CD8-positive, alpha-beta memory T cell (primary cell): ENCODE results near the gene NHS. TPM values are rescaled to one million over a fixed set of nuclear protein-coding genes. Genes with fewer than 3 reads are reported as not detected.

Experiments
- CTCF ChIA-PET: fragments of 350-600 bp; sonication (Branson Sonifier 250); formaldehyde crosslinking; loops from one replicate; lab custom pipeline; 2021; ENCODE audit warnings: antibody characterized with exemption; lab: Charles Lee
- POLR2A ChIA-PET: fragments of 350-600 bp; sonication (Branson Sonifier 250); formaldehyde crosslinking; loops from one replicate; lab custom pipeline; 2021; ENCODE audit warnings: antibody characterized with exemption; lab: Charles Lee
- DNase-seq, 5 donors: peaks; one replicate each; pipeline versions ENCODE4 v3.0.0 to v3.0.0-alpha.2; 2020 to 2022; ENCODE audit warnings: mixed read lengths in 1 of 5
- H3K27ac ChIP-seq: one replicate; pipeline ENCODE4 v1.7.0; 2013; ENCODE audit warnings: low read depth, mild to moderate bottlenecking, low read length, moderate library complexity
- H3K27me3 ChIP-seq: 2 replicates; pipeline ENCODE4 v1.7.0; 2013; ENCODE audit warnings: low read length, mild to moderate bottlenecking; ENCODE audit not compliant: insufficient read depth, poor library complexity, severe bottlenecking
- H3K36me3 ChIP-seq: 2 replicates; pipeline ENCODE4 v1.7.0; 2013; ENCODE audit warnings: mild to moderate bottlenecking, low read length, moderate library complexity; ENCODE audit not compliant: insufficient read depth
- H3K4me1 ChIP-seq: 2 replicates; pipeline ENCODE4 v1.7.0; 2013; ENCODE audit warnings: mild to moderate bottlenecking, low read length, moderate library complexity; ENCODE audit not compliant: insufficient read depth
- H3K4me3 ChIP-seq: 2 replicates; pipeline ENCODE4 v1.7.0; 2013; ENCODE audit warnings: mild to moderate bottlenecking, low read length
- H3K9me3 ChIP-seq: 2 replicates; pipeline ENCODE4 v1.7.0; 2013; ENCODE audit warnings: mild to moderate bottlenecking, low read length
- H3K27ac Mint-ChIP-seq, 8 donors: one replicate each; pipeline ENCODE4 v1.8.0; 2020 to 2021; ENCODE audit warnings: mixed read lengths in 8 of 8, mild to moderate bottlenecking in 6 of 8, inconsistent platforms in 3 of 8, moderate library complexity in 3 of 8
- H3K27me3 Mint-ChIP-seq, 2 donors: one replicate each; pipeline ENCODE4 v1.8.0; 2020 to 2021; ENCODE audit warnings: mixed read lengths in 2 of 2, mild to moderate bottlenecking in 1 of 2, moderate library complexity in 1 of 2
- H3K36me3 Mint-ChIP-seq, 3 donors: one replicate each; pipeline ENCODE4 v1.8.0; 2020 to 2021; ENCODE audit warnings: mixed read lengths in 3 of 3, inconsistent platforms in 1 of 3, mild to moderate bottlenecking in 1 of 3
- H3K4me1 Mint-ChIP-seq, 3 donors: one replicate each; pipeline ENCODE4 v1.8.0; 2020 to 2021; ENCODE audit warnings: mixed read lengths in 3 of 3, inconsistent platforms in 1 of 3, mild to moderate bottlenecking in 1 of 3
- H3K4me3 Mint-ChIP-seq, 7 donors: one replicate each; pipeline ENCODE4 v1.8.0; 2020 to 2021; ENCODE audit warnings: mixed read lengths in 7 of 7, mild to moderate bottlenecking in 6 of 7, moderate library complexity in 4 of 7, inconsistent platforms in 2 of 7
- H3K9me3 Mint-ChIP-seq, 5 donors: one replicate each; pipeline ENCODE4 v1.8.0; 2020 to 2022; ENCODE audit warnings: mixed read lengths in 5 of 5, mild to moderate bottlenecking in 3 of 5, moderate library complexity in 2 of 5, inconsistent platforms in 1 of 5
- polyA plus RNA-seq: library from polyadenylated mRNA; unstranded; fragments of 300-500 nt; fragmentation: Illumina TruSeq; gene quantifications from one replicate; pipeline ENCODE4 v1.2.3, GENCODE V29; 2021
- total RNA-seq, 2 experiments: library from RNA; stranded (reverse); gene quantifications; one replicate each; pipeline ENCODE4 v1.2.3, GENCODE V29; 2021

NHS gene
- total and polyA plus RNA-seq, 3 experiments from 2014 or later, result 9.6 to 11.3 TPM; not detected in 1

DNA sequence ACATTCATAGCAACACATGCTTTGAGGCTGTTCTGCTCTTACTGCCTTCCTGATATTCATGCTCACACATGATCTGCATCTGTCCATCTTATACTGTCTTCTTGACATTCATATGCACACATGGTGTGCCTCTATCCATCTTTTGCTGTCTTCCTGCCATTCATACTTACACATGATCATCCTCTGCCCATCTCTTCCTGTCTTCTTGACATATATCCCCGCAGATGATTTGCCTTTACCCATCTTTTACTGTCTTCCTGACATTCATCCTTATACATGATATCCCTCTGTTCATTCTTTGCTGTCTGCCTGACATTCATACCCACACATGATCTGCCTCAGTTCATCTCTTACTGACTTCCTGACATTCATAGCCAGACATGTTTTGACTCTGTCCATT lies 399.1 kb downstream of the NHS start:
- Histone ChIP-seq H3K9me3 (no peaks in the 10 kb centered on the region), H3K27me3 (no peaks in the 10 kb centered on the region), H3K36me3 (no peaks in the 10 kb centered on the region), H3K27ac (no peak overlapping the region), H3K4me1 (peaks cover 42% of the 10 kb centered on the region), H3K4me3 (no peak overlapping the region)
- POLR2A ChIA-PET, result no interaction called here
- CTCF ChIA-PET, result no interaction called here
- Mint-ChIP-seq H3K4me3 (no peak overlapping the region), H3K27me3 (peaks cover 0 to 2% of the 10 kb centered on the region in 2 donors), H3K9me3 (peaks cover 0 to 4% (median 0%) of the 10 kb centered on the region in 5 donors), H3K27ac (no peak overlapping the region), H3K36me3 (no peaks in the 10 kb centered on the region), H3K4me1 (peaks cover 0 to 3% (median 2%) of the 10 kb centered on the region in 3 donors)
- DNase-seq, result no peak

DNA sequence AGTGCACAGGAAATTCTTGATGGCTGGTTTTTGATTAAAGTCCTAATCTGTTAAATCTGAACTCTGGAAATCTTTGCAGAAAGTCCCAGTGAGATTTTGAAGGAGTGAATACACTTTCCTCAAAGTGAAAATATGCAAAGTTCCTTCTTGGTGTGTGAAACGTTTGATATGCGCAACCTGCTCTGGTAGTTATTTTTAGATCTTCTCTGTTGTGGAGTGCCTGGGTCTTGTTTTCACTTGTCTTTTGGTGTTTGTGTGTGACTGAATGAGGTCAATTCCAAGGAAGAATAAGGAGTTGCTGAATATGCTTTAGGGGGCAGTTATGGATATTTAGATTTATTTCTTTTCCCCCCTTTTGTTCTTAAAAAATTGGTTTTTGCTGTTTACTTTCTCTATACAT lies 404.0 kb downstream of the NHS start:
- peaks cover 0 to 2% of the 10 kb centered on the region in 2 donors for H3K27me3 Mint-ChIP-seq
- H3K4me3 Mint-ChIP-seq, result no peak overlapping the region
- ChIA-PET POLR2A (no interaction called here), CTCF (no interaction called here)
- H3K27ac ChIP-seq, result no peak overlapping the region
- H3K36me3 ChIP-seq, result no peaks in the 10 kb centered on the region
- no peak overlapping the region for H3K27ac Mint-ChIP-seq
- no peak for DNase-seq
- H3K27me3 ChIP-seq, result no peaks in the 10 kb centered on the region
- H3K9me3 Mint-ChIP-seq, result peaks cover 0 to 4% (median 4%) of the 10 kb centered on the region in 5 donors
- no peaks in the 10 kb centered on the region for H3K9me3 ChIP-seq
- no peak overlapping the region for H3K4me3 ChIP-seq
- peaks cover 8% of the 10 kb centered on the region for H3K4me1 ChIP-seq
- H3K4me1 Mint-ChIP-seq, result peaks cover 0 to 5% (median 4%) of the 10 kb centered on the region in 3 donors
- H3K36me3 Mint-ChIP-seq, result no peaks in the 10 kb centered on the region

DNA sequence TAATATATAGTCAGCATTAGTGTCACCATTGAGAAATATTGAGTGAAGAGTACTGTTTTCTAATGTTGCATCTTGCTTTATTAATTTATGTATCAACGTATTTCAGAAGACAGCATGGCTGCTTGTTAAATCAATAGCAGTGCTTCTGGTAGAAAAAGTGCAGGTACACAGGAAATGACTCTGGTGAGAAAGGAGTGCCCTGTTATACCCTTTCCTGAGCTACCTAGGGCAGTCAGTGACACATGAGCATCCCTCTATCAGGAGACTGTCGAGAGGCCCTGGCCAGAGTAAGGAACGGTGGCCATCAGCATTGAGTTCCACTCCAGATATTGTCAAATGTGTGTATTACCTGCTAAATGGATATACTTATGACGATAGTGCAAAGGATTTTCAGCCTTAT lies 404.4 kb downstream of the NHS start:
- Mint-ChIP-seq H3K36me3 (no peaks in the 10 kb centered on the region), H3K27ac (no peak overlapping the region), H3K27me3 (peaks cover 0 to 2% of the 10 kb centered on the region in 2 donors), H3K4me1 (peaks cover 0 to 5% (median 4%) of the 10 kb centered on the region in 3 donors), H3K4me3 (no peak overlapping the region), H3K9me3 (peaks cover 0 to 4% (median 4%) of the 10 kb centered on the region in 5 donors)
- Histone ChIP-seq H3K27ac (no peak overlapping the region), H3K4me3 (no peak overlapping the region), H3K9me3 (no peaks in the 10 kb centered on the region), H3K36me3 (no peaks in the 10 kb centered on the region), H3K4me1 (peaks cover 8% of the 10 kb centered on the region), H3K27me3 (no peaks in the 10 kb centered on the region)
- POLR2A ChIA-PET, result no interaction called here
- DNase-seq, result no peak
- CTCF ChIA-PET, result no interaction called here
